Gastrocnemius medialis (tissue), 4 donors: ENCODE data around the gene CACNA2D3.

Source experiments
- CTCF ChIP-seq, 5 experiments: fragments of 450-650 bp in 3 of 5; fragments of 200-600 bp in 2 of 5; sonication (generic) in 2 of 5; IDR thresholded peaks in 4 of 5; conservative IDR thresholded peaks in 1 of 5; 1 replicate in 4 of 5; 2 replicates in 1 of 5; pipeline ENCODE4 v1.5.1; 2016 to 2019; ENCODE audit warnings: antibody characterized with exemption in 5 of 5, mild to moderate bottlenecking in 3 of 5, moderate library complexity in 3 of 5
- POLR2A ChIP-seq, 2 donors: fragments of 450-650 bp; IDR thresholded peaks; one replicate each; pipeline ENCODE4 v1.6.1; 2017; ENCODE audit warnings: antibody characterized with exemption in 2 of 2, mild to moderate bottlenecking in 2 of 2, moderate library complexity in 2 of 2

- no peak for TF ChIP-seq POLR2A (IDR thresholded peaks at IDR 0.05)
- TF ChIP-seq CTCF (IDR thresholded peaks at IDR 0.05 in 4 of 5, conservative IDR thresholded peaks at IDR 0.05 in 1 of 5): no peak
Observed at GRCh38 chr3:54668236-54668635, 545.9 kb downstream of the CACNA2D3 start.
